ENCODE measurements around the gene TAB2. TPM values are rescaled to one million over a fixed set of nuclear protein-coding genes. Genes with fewer than 3 reads are reported as not detected.

Gene TAB2
- total and polyA plus RNA-seq, 2 donors (not counting 1 experiment from before 2014, with no cell fraction given) = 31.6 to 88.5 TPM

DNA sequence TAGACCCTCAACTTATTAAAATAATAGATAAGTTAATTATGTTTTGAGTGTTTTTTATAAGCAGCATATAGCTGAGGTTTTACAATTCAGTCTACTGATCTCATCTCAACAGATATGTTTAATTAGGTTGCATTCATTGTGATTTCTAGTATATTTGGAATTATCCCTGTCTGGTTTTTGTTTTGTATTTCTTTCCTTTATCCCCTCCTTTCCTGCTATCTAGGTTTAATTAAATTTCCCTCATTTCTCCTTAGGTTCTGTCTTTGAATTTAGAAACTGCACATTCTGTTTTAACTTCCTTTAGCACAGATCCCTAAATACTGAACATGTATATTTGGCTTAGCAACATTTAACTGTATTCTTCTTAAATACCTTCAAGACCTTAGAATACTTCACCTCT is 77.7 kb downstream of the TAB2 start:
- Mint-ChIP-seq H3K27ac (no peak overlapping the region), H3K4me1 (peaks cover 6% of the 10 kb centered on the region), H3K4me3 (no peak overlapping the region), H3K27me3 (no peaks in the 10 kb centered on the region), H3K9me3 (ENCODE audit: insufficient read depth) (no peaks in the 10 kb centered on the region)
- DNase-seq (no peak), ATAC-seq (ENCODE audit: low read depth) (no peak)
- ChIA-PET CTCF (interaction anchor here (0.6 kb wide), 1 partner anchor 12 kb away, joined by 3 read pairs; no protein-coding TSS in a partner anchor), POLR2A (no interaction called here)
- Histone ChIP-seq H3K4me1 (ENCODE audit: control insufficient read depth in 2 of 2, insufficient read depth in 2 of 2, low read length in 2 of 2) (no peaks in the 10 kb centered on the region), H4K20me1 (ENCODE audit: control insufficient read depth, insufficient read depth, low read length, poor library complexity, severe bottlenecking) (peaks cover 20% of the 10 kb centered on the region), H3K79me2 (ENCODE audit: control insufficient read depth, insufficient read depth, low read length) (peaks cover 20% of the 10 kb centered on the region), H3K27me3 (replicated peaks in 1 of 4; ENCODE audit: control extremely low read depth in 1 of 4, control insufficient read depth in 3 of 4, insufficient read depth in 4 of 4, low read length in 3 of 4) (no peaks in the 10 kb centered on the region), H3K27ac (ENCODE audit: low read length in 2 of 2) (no peak overlapping the region), H3K36me3 (replicated peaks in 1 of 2; ENCODE audit: control extremely low read depth in 1 of 2, control insufficient read depth in 1 of 2, extremely low read depth in 1 of 2, insufficient read depth in 2 of 2, low read length in 1 of 2) (peaks cover 3 to 21% of the 10 kb centered on the region in 2 experiments), H3K9me3 (ENCODE audit: control extremely low read depth in 1 of 3, control insufficient read depth in 2 of 3, insufficient read depth in 1 of 3, low read length in 2 of 3) (no peaks in the 10 kb centered on the region), H3K4me2 (replicated peaks; ENCODE audit: low read depth, low read length, poor library complexity, severe bottlenecking) (no peak overlapping the region), H2AFZ (ENCODE audit: insufficient read depth, low read depth, low read length, poor library complexity, severe bottlenecking) (no peak overlapping the region), H3K9ac (ENCODE audit: low read length) (no peak overlapping the region), H3K4me3 (ENCODE audit: control extremely low read depth in 1 of 5, extremely low read depth in 1 of 5, insufficient read depth in 1 of 5, low read depth in 2 of 5, low read length in 4 of 5) (no peak overlapping the region)
- intact Hi-C loops (cut with micrococcal nuclease) = no loop called here
- TF ChIP-seq CTCF (IDR thresholded peaks at IDR 0.05) (no peak), EZH2 (IDR thresholded peaks at IDR 0.05; ENCODE audit: borderline replicate concordance, insufficient read depth, low read depth, low read length, poor library complexity, severe bottlenecking) (no peak)

GRCh38 chr6:149397384-149397783 is 79.9 kb downstream of the TAB2 start:
- no peak overlapping the region for H2AFZ ChIP-seq (ENCODE audit: insufficient read depth, low read depth, low read length, poor library complexity, severe bottlenecking)
- Mint-ChIP-seq H3K4me1 (peaks cover 6% of the 10 kb centered on the region), H3K4me3 (no peak overlapping the region), H3K27ac (no peak overlapping the region), H3K27me3 (no peaks in the 10 kb centered on the region), H3K9me3 (ENCODE audit: insufficient read depth) (no peaks in the 10 kb centered on the region)
- WGBS (ENCODE audit: insufficient coverage) = no CpG with 5 or more reads among the region's 6 CpGs
- no peak for DNase-seq
- peaks cover 20% of the 10 kb centered on the region for H4K20me1 ChIP-seq (ENCODE audit: control insufficient read depth, insufficient read depth, low read length, poor library complexity, severe bottlenecking)
- H3K27me3 ChIP-seq (replicated peaks in 1 of 4; ENCODE audit: control extremely low read depth in 1 of 4, control insufficient read depth in 3 of 4, insufficient read depth in 4 of 4, low read length in 3 of 4) = no peaks in the 10 kb centered on the region
- no peak overlapping the region for H3K27ac ChIP-seq (ENCODE audit: low read length in 2 of 2)
- no peak overlapping the region for H3K4me3 ChIP-seq (ENCODE audit: control extremely low read depth in 1 of 5, extremely low read depth in 1 of 5, insufficient read depth in 1 of 5, low read depth in 2 of 5, low read length in 4 of 5)
- TF ChIP-seq CTCF (IDR thresholded peaks at IDR 0.05) = no peak
- TF ChIP-seq EZH2 (IDR thresholded peaks at IDR 0.05; ENCODE audit: borderline replicate concordance, insufficient read depth, low read depth, low read length, poor library complexity, severe bottlenecking) = no peak
- no peak for ATAC-seq (ENCODE audit: low read depth)
- H3K4me2 ChIP-seq (replicated peaks; ENCODE audit: low read depth, low read length, poor library complexity, severe bottlenecking) = no peak overlapping the region
- H3K9me3 ChIP-seq (ENCODE audit: control extremely low read depth in 1 of 3, control insufficient read depth in 2 of 3, insufficient read depth in 1 of 3, low read length in 2 of 3) = no peaks in the 10 kb centered on the region
- H3K79me2 ChIP-seq (ENCODE audit: control insufficient read depth, insufficient read depth, low read length) = peaks cover 11% of the 10 kb centered on the region
- CTCF ChIA-PET = interaction anchor here (0.7 to 1.7 kb wide), 5 partner anchors 12 to 207 kb away, joined by 3 to 6 read pairs (median 4); no protein-coding TSS in a partner anchor
- POLR2A ChIA-PET = no interaction called here
- intact Hi-C loops (cut with micrococcal nuclease) = no loop called here
- peaks cover 3 to 30% of the 10 kb centered on the region in 2 experiments for H3K36me3 ChIP-seq (replicated peaks in 1 of 2; ENCODE audit: control extremely low read depth in 1 of 2, control insufficient read depth in 1 of 2, extremely low read depth in 1 of 2, insufficient read depth in 2 of 2, low read length in 1 of 2)
- no peaks in the 10 kb centered on the region for H3K4me1 ChIP-seq (ENCODE audit: control insufficient read depth in 2 of 2, insufficient read depth in 2 of 2, low read length in 2 of 2)
- H3K9ac ChIP-seq (ENCODE audit: low read length) = no peak overlapping the region
